ENCODE results near the gene CCDC174.

Gene CCDC174

GRCh38 chr3:14703128-14703750 lies 51.7 kb downstream of the CCDC174 start:
- no peak for DNase-seq (ENCODE audit: low spot score)

- no peak for DNase-seq (ENCODE audit: low spot score)
Measured at GRCh38 chr3:14703791-14704190, 52.2 kb downstream of the CCDC174 start.

GRCh38 chr3:14706096-14706495 lies 54.5 kb downstream of the CCDC174 start:
- no peak for DNase-seq (ENCODE audit: low spot score)

- DNase-seq (ENCODE audit: low spot score), result no peak
Measured at GRCh38 chr3:14716591-14716990, 65.0 kb downstream of the CCDC174 start.

GRCh38 chr3:14717307-14717706 lies 65.7 kb downstream of the CCDC174 start:
- DNase-seq (ENCODE audit: low spot score), result no peak

GRCh38 chr3:14718539-14718938 lies 67.0 kb downstream of the CCDC174 start:
- DNase-seq (ENCODE audit: low spot score), result no peak

GRCh38 chr3:14719006-14719405 lies 67.4 kb downstream of the CCDC174 start:
- no peak for DNase-seq (ENCODE audit: low spot score)

- DNase-seq (ENCODE audit: low spot score), result no peak
Measured at GRCh38 chr3:14721126-14721864, 69.7 kb downstream of the CCDC174 start.

All from CD4-positive, alpha-beta T cell treated with Interleukin-15 for 4 hours (primary cell).